Stimulated activated CD8-positive, alpha-beta memory T cell treated with anti-CD3 and anti-CD28 coated beads, Interleukin-12 subunit alpha, Interleukin-12 subunit beta, amount 100 ng/mL, for 4 hours (primary cell): ENCODE measurements around the gene RUVBL1.
A peak's percentile ranks its signal among the peaks of the same experiment; 100 is the strongest.

Experiments used
- DNase-seq: peaks from one replicate; pipeline ENCODE4 v3.0.0-alpha.2; 2020; ENCODE audit warnings: low read depth

RUVBL1 gene

DNA sequence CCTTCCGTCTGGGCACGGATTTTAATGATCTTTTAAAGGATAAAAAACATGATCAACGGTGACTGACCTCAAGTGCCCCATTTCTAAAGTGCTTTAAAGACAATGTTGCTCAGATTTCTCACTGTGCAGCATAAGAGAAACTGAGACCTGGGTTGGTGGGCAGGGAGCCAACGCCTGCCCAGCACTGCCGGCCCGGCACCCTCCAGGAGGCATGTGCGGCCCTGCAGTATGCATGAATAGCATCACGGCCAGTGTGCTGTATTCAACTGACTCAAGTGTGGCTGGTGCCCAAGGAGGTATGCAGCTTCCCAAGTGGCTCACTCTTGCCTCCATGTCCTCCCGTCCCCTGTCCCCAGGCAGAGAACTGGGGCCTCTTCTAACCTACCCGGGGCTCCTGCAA lies 41.1 kb downstream of the RUVBL1 start:
- no peak for DNase-seq

GRCh38 chr3:128081846-128082245 lies 41.8 kb downstream of the RUVBL1 start:
- no peak for DNase-seq

- DNase-seq, result no peak
Observed at GRCh38 chr3:128081226-128081625, 42.4 kb downstream of the RUVBL1 start.

DNA sequence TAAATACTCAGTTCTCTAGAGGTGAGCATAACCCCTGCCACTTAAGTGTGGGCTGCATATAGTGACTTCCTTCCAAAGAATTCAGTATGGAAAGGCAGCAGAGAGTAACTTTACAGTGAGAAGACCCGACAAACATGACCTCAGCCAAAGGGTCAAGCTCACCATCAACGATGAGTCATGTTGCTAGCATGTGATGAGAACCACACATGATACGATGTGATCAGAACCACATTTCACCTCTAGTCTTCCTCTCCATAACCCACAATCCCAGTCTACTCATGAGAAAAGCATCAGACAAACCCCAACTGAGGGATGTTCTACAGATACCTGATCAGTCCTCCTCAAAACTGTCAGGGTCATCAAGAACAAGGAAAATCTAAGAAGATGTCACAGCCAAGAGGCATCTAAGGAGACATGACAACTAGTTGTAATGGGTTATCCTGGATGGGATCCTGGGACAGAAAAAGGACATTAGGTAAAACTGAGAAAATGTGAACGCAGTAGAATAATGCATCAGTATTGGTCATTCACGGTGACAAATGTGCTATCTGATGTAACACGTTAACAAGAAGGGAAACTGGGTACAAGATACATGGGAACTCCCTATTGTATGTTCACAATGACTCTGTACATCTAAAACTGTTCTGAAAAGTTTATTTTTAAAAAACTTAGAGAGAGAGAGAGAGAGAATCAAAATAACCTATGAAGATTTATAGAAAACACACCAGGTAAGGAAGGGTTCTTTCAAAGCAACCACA lies 43.1 kb downstream of the RUVBL1 start:
- no peak for DNase-seq

DNA sequence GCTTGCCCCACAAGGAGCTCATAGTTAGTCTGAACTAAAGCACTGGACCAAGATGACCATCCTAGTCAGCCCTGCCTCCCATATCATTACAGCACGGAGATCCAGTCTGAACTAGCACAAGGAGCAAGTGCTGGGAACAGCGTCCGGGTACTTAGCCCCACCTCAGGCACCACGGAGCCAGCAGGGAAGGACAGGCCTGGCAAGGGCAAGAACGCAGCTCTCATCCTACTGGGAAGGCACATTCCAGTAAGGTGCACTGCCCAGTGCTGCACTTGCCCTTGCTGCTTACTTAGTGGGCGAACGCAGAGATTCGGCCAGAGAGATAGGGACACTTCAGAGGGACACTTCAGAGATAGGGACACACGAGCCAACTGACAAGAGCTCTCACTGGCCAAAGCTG lies 43.8 kb downstream of the RUVBL1 start:
- DNase-seq, result no peak

DNA sequence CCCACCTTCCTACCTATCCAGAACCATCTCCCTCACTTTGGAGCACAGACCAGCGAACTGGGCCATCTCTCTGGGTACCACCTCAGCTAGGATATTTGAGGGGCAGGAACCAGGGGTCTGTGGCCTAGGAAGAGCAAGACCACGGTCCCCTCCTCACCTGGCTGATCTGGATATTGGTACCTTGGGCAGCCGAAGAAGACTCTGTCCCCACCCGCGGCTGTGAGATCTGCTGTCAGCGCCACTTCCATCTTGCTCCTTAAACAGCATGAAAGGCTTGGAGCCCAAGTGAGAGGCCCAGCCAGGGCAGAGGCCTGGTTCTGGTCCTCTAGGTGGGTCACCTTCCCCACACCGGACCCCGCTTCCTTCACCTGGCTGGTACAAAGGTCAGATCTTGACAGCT lies 44.7 kb downstream of the RUVBL1 start:
- DNase-seq, result no peak

- no peak for DNase-seq
Observed at GRCh38 chr3:128078322-128078721, 45.3 kb downstream of the RUVBL1 start.

GRCh38 chr3:128077665-128078064 lies 45.9 kb downstream of the RUVBL1 start:
- no peak for DNase-seq

GRCh38 chr3:128077202-128077624 lies 46.4 kb downstream of the RUVBL1 start:
- no peak for DNase-seq

- no peak for DNase-seq
Observed at GRCh38 chr3:128076483-128077201, 47.0 kb downstream of the RUVBL1 start.

DNA sequence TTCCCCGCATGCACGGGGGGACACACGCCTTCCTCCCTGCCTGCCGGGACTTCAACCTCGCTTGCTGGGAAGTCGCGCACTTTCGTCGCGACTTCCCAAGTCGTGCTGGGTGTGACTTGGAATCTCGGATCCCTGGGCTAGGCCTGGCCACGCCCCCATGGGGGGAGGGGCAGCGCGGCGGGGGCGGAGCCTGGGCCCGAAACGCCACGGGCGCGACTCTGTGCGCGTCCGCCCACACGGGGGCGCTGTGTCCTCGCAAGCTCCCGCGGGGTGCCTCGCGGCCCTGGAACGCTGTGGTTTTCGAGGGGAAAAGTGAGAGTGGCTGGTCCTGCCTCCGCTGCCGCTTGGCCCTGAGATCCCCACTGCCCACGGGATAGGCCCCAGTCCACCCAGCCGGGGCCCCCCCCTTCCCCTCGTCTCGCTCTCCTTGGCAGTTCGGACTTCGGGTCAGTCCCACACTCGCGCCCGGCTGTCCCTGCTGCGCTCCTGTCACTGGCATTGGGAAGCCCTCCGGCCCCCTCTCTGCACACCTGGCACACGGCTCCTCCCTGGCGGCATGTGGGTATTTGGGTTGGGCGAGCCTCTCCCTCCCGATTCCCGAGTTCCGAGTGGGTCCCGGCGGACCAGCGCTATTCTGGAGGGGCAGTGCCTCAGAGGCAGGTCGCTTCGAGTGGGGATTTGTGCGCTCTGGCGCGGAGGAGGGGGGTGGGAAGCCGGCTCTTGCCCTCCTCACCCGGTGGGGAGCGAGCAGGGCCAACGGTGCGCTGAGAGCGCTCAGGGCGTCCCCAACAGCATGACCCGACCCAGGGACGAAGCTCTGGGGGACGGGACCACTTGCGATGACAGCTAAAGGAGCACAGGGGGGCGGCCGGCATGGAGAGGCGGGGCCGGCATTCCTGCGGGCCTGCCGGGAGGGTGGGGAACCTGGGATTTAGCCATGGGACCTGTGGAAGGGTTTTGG lies 47.8 kb downstream of the RUVBL1 start:
- DNase-seq, result peak; percentile 70

- no peak for DNase-seq
Observed at GRCh38 chr3:128074851-128075521, 48.6 kb downstream of the RUVBL1 start.

DNA sequence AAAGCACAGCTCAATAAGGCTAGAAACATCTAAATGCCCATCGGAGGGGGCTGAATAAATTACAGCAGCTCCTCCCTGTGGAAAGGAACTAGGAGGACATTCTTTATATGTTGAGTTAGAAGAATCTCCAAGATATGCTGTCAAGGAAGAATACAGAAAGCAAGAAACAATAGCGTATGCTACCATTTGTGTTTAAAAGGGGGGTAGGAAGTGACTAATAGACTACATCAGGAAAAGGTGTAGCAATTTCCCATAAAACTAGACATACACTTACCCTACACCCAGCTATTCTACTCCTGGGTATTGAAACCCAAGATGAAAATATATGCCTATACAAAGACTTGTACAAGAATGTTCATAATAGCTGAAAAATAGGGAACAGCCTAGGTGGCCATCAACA lies 49.8 kb downstream of the RUVBL1 start:
- no peak for DNase-seq

DNA sequence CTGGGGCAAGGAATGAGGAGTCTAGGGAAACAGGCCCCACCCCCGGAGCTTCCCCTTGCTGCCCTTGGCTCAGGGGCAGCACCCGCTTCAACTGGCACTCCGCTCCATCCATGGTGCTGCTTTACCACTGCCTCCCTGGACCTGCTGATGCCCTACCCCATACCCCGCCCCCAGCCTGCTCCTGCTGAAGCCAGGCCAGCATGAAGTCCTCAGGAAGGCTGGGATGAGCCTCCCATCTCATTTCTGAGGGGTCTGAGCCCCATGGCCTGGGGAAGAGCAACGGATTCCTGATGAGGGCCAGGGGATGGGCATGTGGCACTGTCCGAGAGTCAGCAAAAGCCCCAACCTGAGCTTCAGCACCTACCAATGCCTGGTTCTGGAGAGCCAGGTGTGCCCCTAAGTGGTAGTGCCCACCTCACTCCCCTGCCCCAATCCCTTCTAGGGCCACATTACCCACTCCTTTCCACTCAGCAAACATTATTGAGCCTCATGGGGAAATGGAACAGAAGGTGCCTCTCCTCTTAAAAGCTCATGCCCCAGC lies 50.4 kb downstream of the RUVBL1 start:
- DNase-seq, result no peak

- DNase-seq, result no peak
Observed at GRCh38 chr3:128072454-128073184, 51.0 kb downstream of the RUVBL1 start.

DNA sequence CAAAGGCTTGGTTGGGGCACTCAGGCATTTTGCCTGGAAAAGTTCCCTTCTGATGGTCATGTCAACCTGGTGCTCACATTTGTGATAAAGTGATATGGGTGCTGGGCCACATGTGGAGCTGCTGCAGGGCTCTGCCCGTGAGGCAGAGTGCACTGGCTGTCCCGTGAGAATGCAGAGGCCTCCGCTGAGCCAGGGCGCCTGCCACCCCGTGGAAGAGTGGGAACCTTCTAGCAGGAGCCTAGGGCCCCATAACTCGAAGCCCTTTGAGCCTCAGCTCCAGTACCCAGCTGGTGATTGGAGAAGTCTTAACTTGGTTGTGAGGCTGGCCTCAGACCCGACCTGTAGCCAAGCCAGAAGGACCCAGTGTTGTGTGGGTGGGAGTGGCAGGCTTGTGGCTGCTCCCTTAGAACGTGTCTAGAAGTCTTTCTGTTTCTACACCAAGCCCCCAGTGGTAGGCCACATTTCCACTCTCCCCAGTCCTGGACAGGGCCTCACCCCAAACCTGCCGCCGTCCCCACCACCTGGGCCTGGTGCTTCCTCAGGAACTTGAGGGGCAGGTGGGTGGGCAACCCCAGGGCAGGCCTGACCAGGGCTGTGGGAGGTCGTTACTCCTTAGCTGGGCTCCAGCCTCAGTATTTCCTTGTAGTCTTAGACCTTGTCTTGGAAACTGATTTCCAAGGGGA lies 51.7 kb downstream of the RUVBL1 start:
- no peak for DNase-seq

DNA sequence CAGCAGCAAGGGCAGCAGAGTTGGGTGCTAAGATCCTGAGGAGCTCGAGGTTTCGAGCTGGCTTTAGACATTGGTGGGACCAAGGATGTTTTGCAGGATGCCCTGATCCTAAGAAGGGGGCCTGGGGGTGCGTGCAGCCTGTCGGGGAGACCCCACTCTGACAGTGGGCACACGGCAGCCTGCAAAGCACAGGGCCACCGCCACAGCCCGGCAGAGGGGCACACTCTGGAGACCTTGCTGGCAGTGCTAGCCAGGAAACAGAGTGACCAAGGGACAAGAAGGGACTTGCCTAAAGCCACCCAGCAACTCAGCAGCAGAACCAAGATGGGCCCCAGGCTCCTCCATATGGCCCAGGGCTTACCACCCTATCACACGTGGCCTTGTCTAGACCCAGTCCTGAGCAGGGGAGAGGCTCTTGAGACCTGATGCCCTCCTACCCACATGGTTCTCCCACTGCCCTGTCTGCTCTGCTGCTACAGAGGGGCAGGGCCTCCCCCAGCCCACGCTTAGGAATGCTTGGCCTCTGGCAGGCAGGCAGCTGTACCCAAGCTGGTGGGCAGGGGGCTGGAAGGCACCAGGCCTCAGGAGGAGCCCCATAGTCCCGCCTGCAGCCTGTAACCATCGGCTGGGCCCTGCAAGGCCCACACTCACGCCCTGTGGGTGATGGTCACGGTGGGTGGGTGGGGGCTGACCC lies 52.6 kb downstream of the RUVBL1 start:
- DNase-seq, result no peak

DNA sequence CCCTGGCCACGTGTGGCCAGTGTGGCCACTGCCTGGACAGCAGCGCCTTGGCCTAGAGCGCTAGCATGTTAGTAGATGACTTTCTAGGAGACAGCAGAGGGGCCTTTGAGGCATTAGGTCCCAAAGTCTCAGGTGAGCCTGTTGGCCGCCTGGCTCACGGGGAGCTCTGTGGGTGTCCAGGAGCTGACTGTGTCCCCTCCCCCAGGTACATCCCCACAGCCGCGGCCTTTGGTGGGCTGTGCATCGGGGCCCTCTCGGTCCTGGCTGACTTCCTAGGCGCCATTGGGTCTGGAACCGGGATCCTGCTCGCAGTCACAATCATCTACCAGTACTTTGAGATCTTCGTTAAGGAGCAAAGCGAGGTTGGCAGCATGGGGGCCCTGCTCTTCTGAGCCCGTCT lies 54.3 kb downstream of the RUVBL1 start:
- DNase-seq, result no peak

GRCh38 chr3:128068156-128068620 lies 55.4 kb downstream of the RUVBL1 start:
- DNase-seq, result no peak

- DNase-seq, result no peak
Observed at GRCh38 chr3:128067489-128067888, 56.1 kb downstream of the RUVBL1 start.
